Neural progenitor cell (in vitro differentiated cells): ENCODE measurements around the gene ELL. TPM values are rescaled to one million over a fixed set of nuclear protein-coding genes. Genes with fewer than 3 reads are reported as not detected.

ENCODE experiments used
- DNase-seq: peaks from one replicate; pipeline ENCODE4 v3.0.0-alpha.2; 2016; ENCODE audit warnings: low spot score
- H2AFZ ChIP-seq: fragments of 200-600 bp; sonication (generic); replicated peaks from 2 replicates; pipeline ENCODE4 v1.6.1; 2016; ENCODE audit warnings: antibody characterized with exemption
- H3F3A ChIP-seq: fragments of 200-600 bp; sonication (generic); 2 replicates; pipeline ENCODE4 v1.6.1; 2016; ENCODE audit warnings: antibody characterized with exemption, low read depth
- H3K27ac ChIP-seq: fragments of 200-600 bp; sonication (generic); 2 replicates; pipeline ENCODE4 v1.5.1; 2016; ENCODE audit warnings: mild to moderate bottlenecking
- H3K27me3 ChIP-seq: fragments of 200-600 bp; sonication (generic); 2 replicates; pipeline ENCODE4 v1.6.1; 2016; ENCODE audit warnings: mild to moderate bottlenecking, moderate library complexity
- H3K36me3 ChIP-seq: fragments of 200-600 bp; sonication (generic); 2 replicates; pipeline ENCODE4 v1.5.1; 2016
- H3K4me1 ChIP-seq: fragments of 200-600 bp; sonication (generic); 2 replicates; pipeline ENCODE4 v1.6.1; 2016; ENCODE audit warnings: mixed run types
- H3K4me2 ChIP-seq: fragments of 200-600 bp; sonication (generic); 2 replicates; pipeline ENCODE4 v1.6.1; 2016
- H3K4me3 ChIP-seq: fragments of 200-600 bp; sonication (generic); 2 replicates; pipeline ENCODE4 v1.5.1; 2016
- H3K79me2 ChIP-seq: fragments of 200-600 bp; sonication (generic); 2 replicates; pipeline ENCODE4 v1.6.1; 2016; ENCODE audit warnings: low read depth
- H3K9ac ChIP-seq: fragments of 200-600 bp; sonication (generic); 2 replicates; pipeline ENCODE4 v1.6.1; 2016
- H3K9me3 ChIP-seq: fragments of 200-600 bp; sonication (generic); 2 replicates; pipeline ENCODE4 v1.5.1; 2016; ENCODE audit warnings: low read depth
- H4K20me1 ChIP-seq: fragments of 200-600 bp; sonication (generic); 2 replicates; pipeline ENCODE4 v1.6.1; 2016; ENCODE audit warnings: low read depth
- H3K27ac Mint-ChIP-seq: 3 replicates; pipeline ENCODE4 v1.8.0; 2021; ENCODE audit warnings: mixed read lengths
- H3K27me3 Mint-ChIP-seq: 2 replicates; pipeline ENCODE4 v1.8.0; 2022; ENCODE audit warnings: low read depth, mild to moderate bottlenecking, inconsistent platforms, moderate library complexity, mixed read lengths; ENCODE audit not compliant: insufficient read depth
- H3K36me3 Mint-ChIP-seq: 3 replicates; pipeline ENCODE4 v1.8.0; 2021; ENCODE audit warnings: mixed read lengths
- H3K4me1 Mint-ChIP-seq: 3 replicates; pipeline ENCODE4 v1.8.0; 2021; ENCODE audit warnings: mixed read lengths
- H3K4me3 Mint-ChIP-seq: 3 replicates; pipeline ENCODE4 v1.8.0; 2021; ENCODE audit warnings: mild to moderate bottlenecking, moderate library complexity, mixed read lengths
- H3K9me3 Mint-ChIP-seq: 3 replicates; pipeline ENCODE4 v1.8.0; 2020; ENCODE audit warnings: mixed read lengths
- CTCF ChIP-seq: fragments of 200-600 bp; sonication (generic); IDR thresholded peaks from 2 replicates; pipeline ENCODE4 v1.5.1; 2017; ENCODE audit warnings: antibody characterized with exemption, mild to moderate bottlenecking
- EZH2 ChIP-seq: fragments of 200-600 bp; sonication (generic); IDR thresholded peaks from 2 replicates; pipeline ENCODE4 v1.6.1; 2017; ENCODE audit warnings: antibody characterized with exemption, mild to moderate bottlenecking, moderate library complexity
- EZH2phosphoT487 ChIP-seq: fragments of 200-600 bp; sonication (generic); IDR thresholded peaks from 2 replicates; pipeline ENCODE4 v1.6.1; 2017; ENCODE audit warnings: antibody characterized with exemption
- total RNA-seq: library from RNA; depleted of rRNA; stranded (reverse); fragments of >200 nt; gene quantifications from 2 replicates; pipeline ENCODE4 v1.2.3, GENCODE V29; 2015; ENCODE audit warnings: low replicate concordance

The ELL gene
- total RNA-seq, 1 donor from 2014 or later, result 2.9 TPM

GRCh38 chr19:18428787-18429674, 92.8 kb downstream of the ELL start:
- Histone ChIP-seq H4K20me1 (peaks cover 17% of the 10 kb centered on the region), H3K4me3 (peak overlapping the region; percentile 65), H3K4me2 (peak overlapping the region; percentile 88), H3K79me2 (peaks cover 1% of the 10 kb centered on the region), H3F3A (peaks cover 45% of the 10 kb centered on the region), H3K4me1 (peaks cover 52% of the 10 kb centered on the region), H3K27me3 (no peaks in the 10 kb centered on the region), H3K9ac (no peak overlapping the region), H3K27ac (peak overlapping the region; percentile 50), H2AFZ (no peak overlapping the region), H3K9me3 (no peaks in the 10 kb centered on the region), H3K36me3 (no peaks in the 10 kb centered on the region)
- peak; percentile 98 for DNase-seq
- no peaks in the 10 kb centered on the region for H3K36me3 Mint-ChIP-seq
- no peaks in the 10 kb centered on the region for H3K9me3 Mint-ChIP-seq
- no peak overlapping the region for H3K27ac Mint-ChIP-seq
- no peak for TF ChIP-seq EZH2phosphoT487
- no peak for TF ChIP-seq EZH2
- TF ChIP-seq CTCF, result no peak
- H3K27me3 Mint-ChIP-seq, result peaks cover 6% of the 10 kb centered on the region
- no peak overlapping the region for H3K4me3 Mint-ChIP-seq
- peaks cover 30% of the 10 kb centered on the region for H3K4me1 Mint-ChIP-seq

- Mint-ChIP-seq H3K4me3 (no peak overlapping the region), H3K9me3 (no peaks in the 10 kb centered on the region), H3K36me3 (no peaks in the 10 kb centered on the region), H3K27me3 (peaks cover 6% of the 10 kb centered on the region), H3K4me1 (peaks cover 38% of the 10 kb centered on the region), H3K27ac (no peak overlapping the region)
- Histone ChIP-seq H4K20me1 (peaks cover 22% of the 10 kb centered on the region), H3K79me2 (no peaks in the 10 kb centered on the region), H3K36me3 (no peaks in the 10 kb centered on the region), H3K9ac (no peak overlapping the region), H3K27me3 (no peaks in the 10 kb centered on the region), H3K4me1 (peaks cover 55% of the 10 kb centered on the region), H3F3A (peaks cover 46% of the 10 kb centered on the region), H3K4me2 (peak overlapping the region; percentile 88), H3K4me3 (peak overlapping the region; percentile 65), H2AFZ (no peak overlapping the region), H3K9me3 (no peaks in the 10 kb centered on the region), H3K27ac (no peak overlapping the region)
- no peak for DNase-seq
- no peak for TF ChIP-seq CTCF
- TF ChIP-seq EZH2phosphoT487, result no peak
- no peak for TF ChIP-seq EZH2
These were observed 93.6 kb downstream of the ELL start for GRCh38 chr19:18428173-18428786.

DNA sequence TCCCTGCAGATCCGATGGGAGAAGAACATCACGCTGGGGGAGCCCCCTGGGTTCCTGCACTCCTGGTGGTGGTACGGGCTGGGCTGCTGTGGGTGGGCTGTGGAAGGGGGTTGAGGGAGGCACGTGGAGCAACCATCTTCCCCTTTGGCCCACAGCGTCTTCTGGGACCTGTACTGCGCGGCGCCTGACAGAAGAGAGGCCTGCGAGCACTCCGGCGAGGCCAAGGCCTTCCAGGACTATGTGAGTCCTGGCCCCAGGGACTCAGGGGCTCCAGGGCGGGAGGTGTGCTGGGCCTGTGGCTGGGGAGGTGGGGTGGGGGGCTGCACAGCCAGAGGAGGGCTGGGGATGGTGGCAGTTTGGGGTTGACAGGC, 94.1 kb downstream of the ELL start:
- no peak overlapping the region for H3K27ac ChIP-seq
- TF ChIP-seq EZH2 (no peak), EZH2phosphoT487 (no peak), CTCF (no peak)
- no peak overlapping the region for H3K9ac ChIP-seq
- H3K36me3 Mint-ChIP-seq, result peaks cover 2% of the 10 kb centered on the region
- peaks cover 28% of the 10 kb centered on the region for H4K20me1 ChIP-seq
- no peak overlapping the region for H3K4me2 ChIP-seq
- H3K36me3 ChIP-seq, result no peaks in the 10 kb centered on the region
- no peaks in the 10 kb centered on the region for H3K9me3 ChIP-seq
- no peak overlapping the region for H3K4me3 ChIP-seq
- peaks cover 51% of the 10 kb centered on the region for H3K4me1 ChIP-seq
- DNase-seq, result no peak
- H3K27me3 ChIP-seq, result no peaks in the 10 kb centered on the region
- peaks cover 42% of the 10 kb centered on the region for H3K4me1 Mint-ChIP-seq
- H2AFZ ChIP-seq, result no peak overlapping the region
- no peaks in the 10 kb centered on the region for H3K9me3 Mint-ChIP-seq
- H3K27ac Mint-ChIP-seq, result no peak overlapping the region
- H3K4me3 Mint-ChIP-seq, result no peak overlapping the region
- H3K79me2 ChIP-seq, result no peaks in the 10 kb centered on the region
- H3K27me3 Mint-ChIP-seq, result peaks cover 6% of the 10 kb centered on the region
- peaks cover 41% of the 10 kb centered on the region for H3F3A ChIP-seq
